CD4-positive, alpha-beta T cell treated with Interleukin-6 for 4 hours (primary cell): Measurements from ENCODE around the gene CALCOCO1.
A peak's percentile ranks its signal among the peaks of the same experiment; 100 is the strongest.

ENCODE experiments used
- DNase-seq: peaks from one replicate; pipeline ENCODE4 v3.0.0-alpha.2; 2020; ENCODE audit warnings: mixed read lengths

The CALCOCO1 gene

DNA sequence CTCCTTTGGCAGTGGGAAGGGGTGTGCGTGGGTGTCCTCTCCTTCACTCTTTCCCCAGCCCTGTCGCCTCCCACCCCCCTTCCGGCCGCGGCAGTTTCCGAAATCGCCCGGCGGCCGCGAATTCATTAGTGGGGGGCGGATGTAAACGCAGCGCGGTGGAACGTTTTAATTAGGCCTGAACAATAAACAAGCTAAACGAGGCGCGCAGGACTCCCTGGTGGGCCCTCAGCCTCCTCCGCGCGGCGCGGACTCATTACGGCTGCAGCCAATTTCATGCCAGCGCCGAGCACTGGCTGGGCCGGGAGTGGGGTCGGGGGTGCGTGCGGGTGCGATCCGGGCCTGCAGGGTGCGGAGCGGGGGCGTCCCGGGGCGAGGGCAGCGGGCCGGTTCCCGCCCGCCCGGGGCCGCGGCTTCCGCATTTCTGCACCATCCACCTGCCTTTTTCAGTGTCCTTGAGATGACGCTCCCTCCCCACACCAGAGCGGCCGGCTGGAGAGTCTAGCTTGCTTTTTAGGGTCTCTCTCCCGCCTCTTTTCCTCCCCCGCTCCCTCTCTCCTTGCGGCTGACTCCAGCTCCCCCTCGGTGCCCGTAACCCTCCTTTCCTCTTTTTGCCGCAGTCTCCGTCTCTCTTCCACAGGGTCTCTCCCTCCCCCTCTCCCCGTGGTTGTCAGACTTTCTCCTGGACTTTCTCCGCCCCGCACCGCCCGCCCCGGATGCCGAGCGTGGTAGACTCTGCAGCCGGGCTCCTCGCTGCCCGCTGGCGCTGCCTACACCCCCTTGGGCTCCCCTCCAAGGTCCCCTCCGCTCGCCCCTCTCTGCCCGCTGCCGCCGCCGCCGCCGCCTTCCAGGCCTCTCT, 24.3 kb upstream of the CALCOCO1 start, which contains the start of gene CISTR:
Gene CISTR (minus strand): TSS at position 644 of the 856 bp plus-strand sequence.
- DNase-seq, result peak; percentile 46

DNA sequence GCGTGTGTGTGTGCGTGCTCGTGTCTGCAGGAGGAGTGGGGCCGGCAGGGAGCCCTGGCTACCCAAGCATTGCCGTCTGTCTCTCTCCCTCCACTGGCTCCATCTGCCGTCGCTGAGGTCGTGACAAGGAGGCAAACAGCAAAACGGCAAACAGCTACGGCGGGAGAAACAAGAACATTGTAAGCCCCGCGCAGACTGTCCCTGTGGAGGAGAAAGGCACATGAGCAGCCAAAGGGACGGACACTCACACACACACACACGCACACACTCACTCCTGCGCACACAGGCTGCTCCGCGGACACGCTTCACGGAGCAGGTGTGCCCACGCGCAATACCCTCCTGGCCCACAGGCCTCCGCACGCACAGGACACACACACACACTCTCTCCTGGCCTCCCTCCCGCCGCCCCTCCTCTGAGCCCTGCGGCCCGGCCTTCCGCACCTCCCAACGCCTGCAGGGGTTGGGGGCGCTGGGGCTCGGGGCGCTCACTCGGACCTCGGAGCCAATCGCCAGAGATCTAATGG, 23.6 kb upstream of the CALCOCO1 start:
- peak; percentile 29 for DNase-seq

DNA sequence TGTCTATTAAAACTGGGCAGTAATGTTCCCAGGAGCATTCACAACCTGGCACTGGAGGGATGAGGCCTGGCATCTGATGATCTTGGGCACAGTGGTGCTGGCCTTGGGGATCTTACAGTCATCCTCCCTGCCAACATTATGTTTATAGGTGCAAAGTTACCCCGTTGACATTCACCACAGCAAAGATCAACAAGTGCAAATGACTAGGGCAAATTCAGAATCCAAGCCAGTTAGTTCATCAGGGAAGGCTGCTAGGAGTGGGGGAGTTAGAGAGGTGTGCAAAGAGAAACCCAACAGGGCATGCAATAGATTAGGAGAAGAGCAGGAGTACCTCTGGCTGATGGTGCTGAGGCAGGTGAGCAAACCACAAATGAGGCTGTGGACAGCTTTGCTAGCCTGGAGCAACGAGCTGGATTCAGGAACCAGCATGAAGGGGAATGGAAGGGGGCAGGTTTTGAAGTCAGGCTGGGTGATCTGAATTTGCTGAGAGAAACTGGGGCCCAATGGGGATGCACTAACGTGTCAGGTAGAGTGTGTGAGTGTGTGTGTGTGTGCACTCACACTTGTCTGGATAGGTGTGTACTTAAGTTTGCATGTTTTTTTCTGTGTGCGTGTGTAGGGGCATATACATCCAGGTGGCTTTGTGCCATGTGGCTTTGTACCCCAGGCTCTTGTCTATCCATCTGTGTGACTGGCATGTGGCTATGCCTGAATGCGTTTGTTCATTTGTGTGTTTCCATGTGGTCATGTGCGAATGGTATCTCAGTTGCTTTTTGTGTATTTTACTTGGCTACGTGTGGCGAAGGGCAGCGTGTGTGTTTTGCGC, 22.9 kb upstream of the CALCOCO1 start:
- no peak for DNase-seq

DNA sequence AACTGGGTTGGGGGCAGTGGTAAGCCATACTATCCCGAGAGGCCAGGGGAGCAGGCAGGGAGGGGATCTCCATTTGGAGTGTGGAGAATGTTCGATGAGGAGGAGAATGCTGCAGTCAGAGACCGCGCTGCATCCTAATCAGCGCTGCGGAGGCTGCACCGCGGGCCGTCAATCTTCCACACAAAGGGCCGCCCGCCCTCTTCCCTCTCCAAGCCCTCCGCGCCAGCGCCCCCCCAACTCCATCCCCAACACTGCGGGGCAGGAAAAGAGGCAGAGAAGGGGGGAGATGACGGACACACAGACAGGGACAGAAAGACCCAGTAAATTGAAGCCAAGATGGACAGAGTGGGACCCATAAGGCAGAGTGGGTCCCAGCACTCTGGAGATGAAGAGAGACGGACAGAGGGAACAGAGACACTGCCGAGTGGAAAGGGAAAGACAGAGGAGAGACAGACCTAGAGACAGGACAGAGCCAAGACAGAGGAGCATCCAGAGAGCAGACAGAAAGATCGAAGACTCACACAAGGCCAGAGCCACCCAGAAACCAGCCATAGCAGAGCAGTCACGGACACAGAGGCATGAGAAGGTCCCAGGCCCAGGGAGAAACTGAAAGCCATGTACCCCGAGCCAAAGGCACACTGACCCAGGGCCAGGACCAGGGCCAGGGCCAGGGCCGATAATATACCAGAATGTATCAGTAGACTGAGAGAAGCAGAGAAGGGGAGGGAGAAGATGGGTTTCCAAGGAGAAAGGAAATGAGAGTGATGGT, 21.0 kb upstream of the CALCOCO1 start:
- DNase-seq, result no peak

DNA sequence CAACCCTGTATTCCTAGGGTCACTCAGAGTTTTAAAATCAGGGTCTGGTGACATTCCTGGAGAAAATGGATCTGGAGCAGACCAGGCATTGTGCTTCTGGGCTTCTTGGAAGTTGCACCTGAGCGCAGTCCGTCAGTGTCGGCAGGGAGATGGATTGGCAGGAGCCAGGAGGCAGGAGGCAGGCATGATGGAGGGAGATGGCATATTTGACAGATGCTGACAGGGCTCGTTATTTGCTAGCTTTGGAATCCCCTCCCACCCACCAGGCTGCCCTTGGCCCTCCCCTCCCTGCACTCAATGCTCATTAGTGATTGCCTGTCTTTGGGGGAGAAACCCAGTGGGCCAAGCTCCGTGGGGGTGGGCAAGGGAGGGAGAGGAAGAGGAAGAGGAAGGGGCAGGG, 19.8 kb upstream of the CALCOCO1 start:
- DNase-seq, result no peak

DNA sequence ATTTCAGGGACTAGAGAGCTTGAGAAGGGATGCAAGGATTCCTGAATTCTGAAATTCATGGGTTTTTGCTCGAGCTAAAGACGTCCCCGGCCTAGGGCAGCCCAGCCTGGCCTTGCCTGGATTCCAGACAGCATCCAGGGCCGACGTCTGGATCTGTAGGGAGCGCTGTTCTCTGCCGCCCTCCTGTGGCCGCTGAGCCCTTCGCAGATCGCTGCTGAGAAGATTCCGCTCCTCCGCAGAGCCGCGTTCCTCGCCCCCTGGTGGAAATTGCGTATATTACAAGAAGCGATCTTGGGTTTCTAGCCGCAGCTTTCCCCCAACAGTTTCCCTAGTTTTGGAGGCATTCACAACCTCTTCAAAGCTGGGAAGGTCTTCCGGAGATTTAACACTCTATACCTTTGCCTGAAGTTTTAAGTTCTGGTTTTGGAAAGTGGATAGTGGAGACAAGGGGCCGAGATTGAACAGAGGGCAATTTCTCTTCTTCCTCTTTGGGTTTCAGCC, 19.4 kb upstream of the CALCOCO1 start:
- DNase-seq, result peak; percentile 90

DNA sequence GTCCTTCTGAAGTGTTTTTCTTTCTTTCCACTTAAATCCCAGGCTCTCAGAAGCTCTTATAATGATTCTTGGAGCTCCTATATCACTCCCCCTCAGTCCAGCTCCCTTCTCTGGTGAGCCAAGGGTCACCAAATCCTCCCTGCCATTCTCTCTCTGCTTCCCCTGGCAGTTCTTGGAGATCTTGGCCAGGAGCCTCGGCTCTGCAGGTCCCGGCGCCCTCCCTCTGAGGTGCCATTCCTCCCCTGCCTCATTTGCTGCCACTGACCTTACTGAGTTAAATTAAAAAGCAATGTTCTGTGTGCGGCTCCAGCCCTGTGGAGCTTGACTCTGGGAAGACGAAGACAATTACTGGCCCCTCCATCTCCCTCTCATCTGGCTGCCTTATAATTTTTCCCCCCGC, 17.5 kb upstream of the CALCOCO1 start:
- DNase-seq, result no peak

DNA sequence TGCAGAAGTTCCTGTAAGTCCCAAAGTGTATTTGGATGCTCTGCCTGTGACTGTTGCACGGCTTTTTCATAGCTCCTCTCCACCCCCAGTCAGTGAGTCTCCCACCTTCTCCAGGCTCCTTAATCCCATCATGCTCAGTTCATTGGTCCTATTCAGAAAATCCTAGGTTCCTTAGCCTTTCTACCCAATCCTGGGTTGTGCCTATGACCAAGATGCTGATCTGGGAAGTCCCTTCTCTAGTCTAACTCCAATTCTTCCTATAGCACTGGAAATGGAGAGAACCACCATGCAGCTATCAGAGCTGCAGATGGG, 16.8 kb upstream of the CALCOCO1 start:
- DNase-seq, result no peak

DNA sequence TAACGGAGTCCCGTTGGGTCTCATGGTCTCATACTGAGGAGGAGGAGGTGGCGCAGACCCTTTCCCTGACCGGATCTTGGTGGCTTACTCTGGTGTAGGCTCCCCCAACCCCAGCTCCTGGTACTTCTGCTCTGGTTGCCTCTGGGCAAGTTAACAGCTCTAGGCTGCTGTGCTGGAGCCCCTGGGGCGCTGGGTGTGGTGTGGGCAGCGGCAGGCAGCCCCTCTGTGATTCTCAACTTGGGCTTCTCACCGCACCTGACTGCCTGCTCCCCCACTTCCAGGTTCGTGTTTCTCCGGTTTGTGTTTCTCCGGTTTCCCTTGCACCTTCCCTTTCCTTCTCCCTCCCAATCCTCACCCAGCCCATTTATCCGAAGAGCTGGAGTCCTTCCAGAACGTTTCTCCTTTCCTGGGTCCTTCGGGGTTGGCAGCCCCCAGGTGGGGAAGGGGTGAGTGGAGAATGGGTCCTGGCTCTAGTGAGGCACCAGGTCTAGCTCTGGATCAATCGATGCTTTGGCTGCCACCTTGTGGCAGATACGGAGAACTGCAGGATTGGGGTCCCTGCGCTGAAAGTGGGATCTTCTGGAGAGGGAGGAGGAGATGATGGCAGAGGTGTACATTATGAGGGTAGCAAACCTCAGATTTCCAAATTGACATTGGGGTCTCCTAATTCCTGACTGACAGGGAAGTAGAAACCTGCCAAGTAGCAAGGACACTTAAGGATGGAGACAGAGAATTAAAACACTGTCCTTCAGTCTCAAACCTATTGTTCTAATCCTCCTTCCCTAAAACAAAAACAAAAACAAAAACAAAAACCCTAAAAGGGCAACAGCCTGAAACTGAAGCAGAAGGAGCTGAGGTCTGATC, 16.2 kb upstream of the CALCOCO1 start:
- DNase-seq, result peak; percentile 67

DNA sequence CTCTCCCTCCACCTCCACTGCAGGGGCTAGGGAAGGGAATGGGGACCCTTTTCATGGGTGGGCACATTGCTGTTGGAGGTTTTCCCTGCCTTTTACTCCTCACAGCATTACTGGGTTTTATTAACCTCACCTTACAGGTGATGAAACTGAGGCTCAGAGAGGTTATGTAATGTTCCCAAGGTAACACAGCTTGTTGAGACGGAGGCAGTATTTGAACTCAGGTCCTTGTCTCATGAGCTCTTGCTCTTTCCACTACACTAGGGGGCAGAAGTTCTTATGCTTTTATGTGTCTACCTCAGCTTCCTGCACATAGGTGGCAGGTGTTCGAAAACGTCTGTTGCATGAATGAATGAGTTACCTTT, 12.9 kb upstream of the CALCOCO1 start:
- no peak for DNase-seq

DNA sequence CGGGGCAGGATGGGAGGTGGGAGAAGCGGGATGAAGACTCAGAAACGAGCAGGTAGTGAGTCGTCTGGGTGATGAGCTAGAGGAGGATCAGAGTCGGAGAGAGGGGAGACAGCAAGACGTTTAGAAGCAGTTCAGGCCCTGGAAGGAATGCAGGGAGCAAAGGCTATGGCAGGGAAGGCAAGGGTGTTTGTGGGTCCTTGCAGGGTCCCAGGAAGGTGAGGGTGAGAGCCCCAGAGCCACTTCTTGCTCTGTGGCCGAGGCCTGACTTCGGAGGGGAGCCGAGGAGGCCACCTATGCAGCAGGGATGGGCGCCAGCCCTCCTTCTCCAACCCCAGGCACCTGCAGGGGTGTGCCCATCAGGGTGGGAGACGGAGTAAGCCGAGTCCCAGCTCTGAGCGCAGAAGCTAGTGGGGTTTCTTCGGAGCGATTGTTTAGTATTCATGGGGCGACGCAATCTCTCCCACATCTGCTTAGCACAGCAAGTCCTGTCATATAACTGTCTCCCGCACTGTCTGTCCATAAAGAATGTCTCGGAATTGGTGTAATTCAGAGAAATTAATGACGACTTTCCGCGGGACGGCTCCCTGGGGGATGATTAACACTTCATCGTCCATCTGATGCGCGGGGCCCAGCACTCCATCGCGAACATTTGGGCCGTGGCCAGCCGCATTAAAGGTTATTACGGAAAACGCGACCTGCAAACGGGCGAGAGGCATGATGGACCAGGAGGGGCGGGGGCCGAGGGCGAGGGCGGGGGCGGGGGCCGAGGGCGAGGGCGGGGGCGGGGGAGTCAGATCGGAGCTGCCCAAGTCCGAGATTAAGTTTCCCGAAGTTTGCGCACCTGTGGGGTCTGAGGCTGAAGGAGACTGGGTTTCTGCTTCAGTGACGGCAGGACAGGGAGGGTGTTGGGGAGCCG, 12.2 kb upstream of the CALCOCO1 start:
- no peak for DNase-seq

DNA sequence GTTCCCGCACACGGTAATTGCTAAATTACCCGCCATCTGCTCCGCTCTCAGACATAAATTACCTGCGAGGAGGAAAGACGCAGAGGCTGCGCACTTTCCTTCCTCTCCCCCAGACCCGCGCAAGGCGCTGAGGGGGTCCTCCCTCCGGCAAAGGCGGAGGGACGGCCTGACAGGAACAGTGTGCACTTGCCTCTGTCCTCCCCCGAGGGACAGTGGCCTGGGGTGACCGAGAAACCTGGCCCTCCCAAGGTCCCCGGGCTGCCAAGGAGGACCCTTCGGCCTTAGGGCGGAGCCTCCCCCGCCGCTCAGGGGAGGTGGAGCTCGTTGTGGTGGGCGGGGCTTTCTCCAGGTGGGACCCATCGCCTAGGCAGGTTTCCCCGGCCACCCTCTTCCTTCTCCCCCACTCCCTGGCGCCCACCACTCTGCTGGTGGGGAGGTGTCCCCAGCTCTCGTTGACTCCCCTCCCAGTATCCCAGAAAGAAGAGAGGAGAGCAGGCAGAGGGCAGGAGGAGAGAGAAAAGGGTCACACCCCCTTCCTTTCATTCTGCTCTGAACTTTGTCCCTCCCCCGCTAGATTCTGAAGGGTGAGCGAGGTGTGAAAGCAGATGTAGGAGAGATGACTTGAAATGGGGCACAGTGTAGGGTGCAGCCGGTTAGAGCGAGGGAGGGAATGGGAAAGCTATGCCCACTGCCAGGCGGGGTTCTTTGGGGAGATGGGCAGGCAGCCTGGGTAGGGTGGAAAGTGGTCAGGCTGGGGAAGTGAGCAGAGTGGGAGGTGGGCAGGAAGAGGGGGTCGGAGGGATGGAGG, 11.4 kb upstream of the CALCOCO1 start:
- peak; percentile 74 for DNase-seq

DNA sequence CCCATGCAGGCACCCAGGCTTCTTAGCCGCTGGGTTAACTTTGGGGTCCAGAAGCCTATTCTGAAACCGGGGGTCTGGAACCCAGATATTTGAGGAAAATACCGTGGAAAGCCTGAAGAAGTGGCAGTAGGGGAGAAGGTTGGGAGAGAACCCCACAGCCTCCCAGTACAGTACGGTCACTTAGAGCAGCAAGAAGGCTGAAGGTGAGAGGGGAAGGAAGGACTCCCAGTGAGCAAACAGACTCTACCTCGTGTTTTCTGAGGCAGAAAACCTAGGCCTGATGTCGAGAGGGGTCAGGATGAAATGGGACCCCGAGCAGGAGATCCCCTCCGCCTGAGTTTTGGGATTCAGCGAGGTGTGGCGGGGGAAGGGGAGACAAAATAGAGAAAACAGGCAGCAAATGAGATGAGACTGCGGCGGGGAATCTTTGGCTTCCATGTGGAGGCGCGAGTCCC, 10.7 kb upstream of the CALCOCO1 start:
- no peak for DNase-seq

DNA sequence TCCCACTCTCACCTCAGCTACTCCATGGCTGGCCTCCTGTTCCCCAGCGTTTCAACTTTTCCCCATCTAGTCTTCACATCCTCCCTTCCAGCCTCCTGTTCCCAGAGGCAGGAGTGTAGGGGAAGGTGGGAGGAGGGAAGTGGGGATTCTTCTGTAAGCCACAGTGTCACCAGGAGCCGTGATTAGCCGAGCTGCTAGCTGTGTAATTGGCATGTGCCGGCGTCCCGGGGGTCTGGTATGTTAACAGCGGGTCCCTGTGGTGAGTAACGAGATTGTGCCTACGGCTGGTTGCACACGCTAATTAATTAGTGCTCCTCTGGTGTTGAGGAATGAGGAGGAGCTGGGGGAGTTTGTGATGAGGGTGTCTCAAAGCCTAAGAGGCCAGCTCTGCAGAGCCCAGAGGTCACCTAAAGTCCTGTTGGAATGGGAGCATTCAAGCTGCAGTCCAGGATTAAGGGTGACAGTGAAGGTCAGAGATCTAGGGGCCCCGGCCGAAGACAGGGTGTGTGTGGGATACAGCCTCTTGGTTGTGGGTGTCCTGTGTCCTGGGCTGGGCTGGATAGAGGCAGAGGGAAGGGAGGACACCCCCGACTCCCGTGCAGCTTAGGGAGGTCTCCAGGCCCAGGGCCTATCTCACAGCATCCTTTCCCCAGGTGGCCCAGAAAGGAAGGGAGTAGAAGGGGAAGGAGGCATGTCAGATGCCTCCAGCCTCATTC, 10.0 kb upstream of the CALCOCO1 start:
- no peak for DNase-seq

DNA sequence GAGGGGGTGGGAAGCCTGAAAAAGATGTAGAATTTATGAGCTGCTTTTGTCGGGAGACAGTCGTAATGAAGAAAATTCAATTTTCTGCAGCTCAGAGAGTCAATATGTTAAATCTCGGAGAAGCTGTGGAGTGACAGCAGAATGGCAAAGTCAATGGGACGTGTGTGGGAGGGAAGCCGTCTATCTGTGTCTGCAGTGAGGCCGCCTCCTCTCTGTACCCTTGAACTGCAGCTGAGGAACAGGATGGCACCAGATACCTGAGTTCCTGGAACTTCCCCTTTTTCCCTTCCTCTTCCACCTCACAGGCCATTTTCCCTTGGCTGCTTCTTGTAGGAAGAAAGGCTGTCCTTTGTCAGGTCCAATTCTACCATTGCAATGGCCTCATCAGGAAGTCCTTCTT, 9.3 kb upstream of the CALCOCO1 start:
- DNase-seq, result no peak

DNA sequence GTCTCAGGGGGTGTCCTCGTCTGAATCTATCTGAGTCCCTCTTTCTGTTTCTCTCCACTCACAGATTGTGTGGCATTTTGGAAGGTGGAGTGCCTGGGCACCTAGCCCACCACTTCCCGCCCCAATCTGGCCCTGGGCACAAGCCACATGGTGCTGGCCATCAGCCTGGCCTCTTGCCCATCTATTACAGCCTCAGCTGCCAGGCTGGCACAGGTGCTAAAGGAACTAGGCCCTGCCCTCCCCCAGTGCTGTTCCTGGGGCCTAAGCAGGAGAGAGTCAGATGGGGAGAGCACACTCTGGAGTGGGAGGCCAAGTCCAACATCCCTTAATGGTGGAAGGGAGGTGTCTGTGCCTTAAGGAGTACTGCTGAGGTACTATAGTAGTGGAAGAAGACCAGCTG, 8.3 kb upstream of the CALCOCO1 start:
- DNase-seq, result no peak

DNA sequence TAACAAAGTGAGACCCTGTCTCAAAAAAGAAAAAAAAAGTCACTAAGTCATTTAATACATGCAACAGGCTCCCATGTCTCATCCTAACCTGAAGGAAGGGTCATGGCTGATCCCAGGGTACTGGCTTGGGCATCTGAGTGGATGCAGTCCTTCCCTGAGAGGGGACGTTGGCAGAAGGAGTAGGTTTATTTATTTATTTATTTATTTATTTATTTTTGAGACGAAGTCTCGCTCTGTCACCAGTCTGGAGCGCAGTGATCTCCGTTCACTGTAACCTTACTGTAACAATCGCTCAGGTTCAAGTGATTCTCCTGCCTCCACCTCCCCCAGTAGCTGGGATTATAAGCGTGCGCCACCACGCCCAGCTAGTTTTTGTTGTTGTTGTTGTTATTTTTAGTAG, 7.2 kb upstream of the CALCOCO1 start:
- no peak for DNase-seq

DNA sequence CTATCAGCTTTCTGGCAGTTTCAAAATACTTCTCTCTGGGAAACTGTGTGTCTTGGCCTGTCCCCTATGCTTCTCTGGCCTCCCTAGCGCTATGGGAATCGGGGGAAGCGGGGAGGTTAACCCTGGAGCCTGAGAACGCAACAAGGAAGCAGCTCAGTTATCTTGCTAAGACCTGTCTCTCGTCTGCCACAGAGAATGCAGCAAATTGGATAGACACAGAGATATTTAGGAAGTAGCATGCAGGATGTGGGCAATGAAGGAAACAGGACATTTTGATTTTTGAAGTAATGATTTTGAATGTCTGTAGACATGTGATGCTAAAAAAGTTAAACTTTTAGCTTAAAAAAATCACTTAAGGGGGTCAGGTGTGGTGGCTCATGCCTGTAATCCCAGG, 6.6 kb upstream of the CALCOCO1 start:
- no peak for DNase-seq
